SK-N-SH (cell line): ENCODE data around the gene KRTAP10-1. TPM values are rescaled to one million over a fixed set of nuclear protein-coding genes. Genes with fewer than 3 reads are reported as not detected.

Experiments
- CTCF ChIA-PET: fragments of 300-600, 350-600 bp; formaldehyde crosslinking; extraction: SDS; loops from one replicate; lab custom pipeline; 2021; lab: Yijun Ruan, JAX
- POLR2A ChIA-PET: fragments of 350-600 bp; sonication (Branson Sonifier 250); formaldehyde crosslinking; extraction: SDS; loops from one replicate; lab custom pipeline; 2020; ENCODE audit warnings: antibody characterized with exemption, inconsistent platforms; lab: Yijun Ruan, JAX
- DNase-seq: peaks from one replicate; pipeline ENCODE4 v3.0.0; 2012
- H2AFZ ChIP-seq: fragments of 200-600 bp; sonication (generic); 2 replicates; pipeline ENCODE4 v1.8.1; 2016; ENCODE audit warnings: antibody characterized with exemption, mild to moderate bottlenecking, low read depth
- H3F3A ChIP-seq: fragments of 200-600 bp; sonication (generic); replicated peaks from 2 replicates; pipeline ENCODE3; 2016; ENCODE audit warnings: antibody characterized with exemption, mild to moderate bottlenecking; ENCODE audit not compliant: insufficient read depth
- H3K27ac ChIP-seq, 2 experiments: fragments of 200-500 bp in 1 of 2; fragments of 200-600 bp in 1 of 2; sonication (Bioruptor generic) in 1 of 2; sonication (generic), shearing (Covaris generic) in 1 of 2; 2 replicates each; pipeline versions ENCODE4 v1.5.1 to v1.6.1; 2014 to 2016; ENCODE audit warnings: low read depth in 2 of 2, inconsistent platforms in 1 of 2, low read length in 1 of 2, mild to moderate bottlenecking in 1 of 2, mixed read lengths in 1 of 2
- H3K27me3 ChIP-seq: fragments of 200-600 bp; sonication (generic), shearing (Covaris generic); 2 replicates; pipeline ENCODE4 v1.6.1; 2016; ENCODE audit warnings: mixed run types; ENCODE audit not compliant: insufficient read depth
- H3K36me3 ChIP-seq, 2 experiments: fragments of 200-500 bp in 1 of 2; fragments of 200-600 bp in 1 of 2; sonication (Bioruptor generic) in 1 of 2; sonication (generic) in 1 of 2; replicated peaks in 1 of 2; 2 replicates each; pipeline versions ENCODE3 to v1.5.1; 2014 to 2016; ENCODE audit warnings: low read length in 1 of 2, mild to moderate bottlenecking in 1 of 2; ENCODE audit not compliant: insufficient read depth in 2 of 2, control insufficient read depth in 1 of 2
- H3K4me1 ChIP-seq, 2 experiments: fragments of 200-500 bp in 1 of 2; fragments of 200-600 bp in 1 of 2; sonication (Bioruptor generic) in 1 of 2; sonication (generic), shearing (Covaris generic) in 1 of 2; 2 replicates each; pipeline versions ENCODE4 v1.5.1 to v1.6.1; 2014 to 2016; ENCODE audit warnings: low read depth in 1 of 2, low read length in 1 of 2, mixed run types in 1 of 2; ENCODE audit not compliant: insufficient read depth in 2 of 2, control insufficient read depth in 1 of 2
- H3K4me2 ChIP-seq: fragments of 200-600 bp; sonication (generic), shearing (Covaris generic); 2 replicates; pipeline ENCODE4 v1.6.1; 2017; ENCODE audit warnings: mixed run types
- H3K4me3 ChIP-seq, 2 experiments: fragments of 200-500 bp in 1 of 2; fragments of 200-600 bp in 1 of 2; sonication (Bioruptor generic) in 1 of 2; sonication (generic), shearing (Covaris generic) in 1 of 2; 2 replicates each; pipeline versions ENCODE4 v1.5.1 to v1.8.1; 2014 to 2016; ENCODE audit warnings: low read depth in 2 of 2, inconsistent platforms in 1 of 2, low read length in 1 of 2, mild to moderate bottlenecking in 1 of 2, mixed read lengths in 1 of 2, moderate library complexity in 1 of 2
- H3K79me2 ChIP-seq: fragments of 200-600 bp; sonication (generic); 2 replicates; pipeline ENCODE4 v1.8.1; 2017; ENCODE audit warnings: mild to moderate bottlenecking; ENCODE audit not compliant: insufficient read depth
- H3K9ac ChIP-seq: fragments of 200-600 bp; sonication (generic); 2 replicates; pipeline ENCODE4 v1.6.1; 2017; ENCODE audit warnings: mixed run types
- H3K9me2 ChIP-seq: fragments of 200-600 bp; sonication (generic); 2 replicates; pipeline ENCODE4 v1.6.1; 2017; ENCODE audit warnings: mixed run types
- H3K9me3 ChIP-seq: fragments of 200-600 bp; sonication (generic); 2 replicates; pipeline ENCODE4 v1.6.1; 2017; ENCODE audit warnings: mixed run types, mild to moderate bottlenecking, moderate library complexity
- H4K20me1 ChIP-seq: fragments of 200-600 bp; sonication (generic); 2 replicates; pipeline ENCODE4 v1.6.1; 2017; ENCODE audit warnings: mild to moderate bottlenecking, mixed run types; ENCODE audit not compliant: insufficient read depth
- CTCF ChIP-seq: fragments of 200-600 bp; sonication (generic); IDR thresholded peaks from 2 replicates; pipeline ENCODE4 v1.6.1; 2017; ENCODE audit warnings: antibody characterized with exemption, mild to moderate bottlenecking, moderate library complexity
- EZH2phosphoT487 ChIP-seq: fragments of 200-600 bp; sonication (generic); IDR thresholded peaks from 2 replicates; pipeline ENCODE4 v1.6.1; 2017; ENCODE audit warnings: low read depth, mixed run types, mild to moderate bottlenecking, antibody characterized with exemption, moderate library complexity, borderline replicate concordance
- FOSL2 ChIP-seq: IDR thresholded peaks from 2 replicates; pipeline ENCODE4 v1.4.0; 2012; ENCODE audit warnings: low read depth, mild to moderate bottlenecking, moderate library complexity, borderline replicate concordance
- GATA2 ChIP-seq: sonication (generic); formaldehyde crosslinking; IDR thresholded peaks from 2 replicates; pipeline ENCODE4 v1.5.0; 2020; ENCODE audit warnings: mild to moderate bottlenecking, missing genetic modification reagents
- IRF3 ChIP-seq: fragments of 150-350 bp; IDR thresholded peaks from 2 replicates; pipeline ENCODE4 v1.6.1; 2016; ENCODE audit warnings: mild to moderate bottlenecking, low read depth, low read length
- NRF1 ChIP-seq: IDR thresholded peaks from 2 replicates; pipeline ENCODE4 v1.6.1; 2012; ENCODE audit warnings: low read depth, mild to moderate bottlenecking, low read length
- PBX3 ChIP-seq: IDR thresholded peaks from 2 replicates; pipeline ENCODE4; 2012
- POLR2AphosphoS5 ChIP-seq: IDR thresholded peaks from 2 replicates; pipeline ENCODE4 v1.6.1; 2012; ENCODE audit warnings: low read depth, low read length
- RCOR1 ChIP-seq: fragments of 150-350 bp; IDR thresholded peaks from 2 replicates; pipeline ENCODE4 v1.6.1; 2017; ENCODE audit warnings: antibody characterized with exemption, low read length
- RXRA ChIP-seq: IDR thresholded peaks from 2 replicates; pipeline ENCODE4 v1.4.0; 2012; ENCODE audit warnings: low read depth, mild to moderate bottlenecking, borderline replicate concordance
- USF2 ChIP-seq: fragments of 150-350 bp; IDR thresholded peaks from 2 replicates; pipeline ENCODE4 v1.6.1; 2017; ENCODE audit warnings: antibody characterized with exemption, low read length, low read depth, borderline replicate concordance
- WGBS: methylation state at CpG from one replicate; pipeline ENCODE4 v1.1.6; 2017; ENCODE audit warnings: low lambda C conversion rate; 5-methylcytosine and 5-hydroxymethylcytosine counted together
- polyA plus RNA-seq, 3 experiments: library from polyadenylated mRNA; depleted of rRNA; stranded (reverse); fragments of >200 nt; gene quantifications; 2 replicates each; pipeline ENCODE4 v1.2.3, GENCODE V29; 2012

KRTAP10-1 gene
- polyA plus RNA-seq, 1 of the 3 experiments (the other 2 are of a cell fraction): not detected

- Histone ChIP-seq H2AFZ (no peak overlapping the region), H4K20me1 (no peaks in the 10 kb centered on the region), H3K9ac (no peak overlapping the region), H3F3A (no peaks in the 10 kb centered on the region), H3K79me2 (no peaks in the 10 kb centered on the region), H3K27ac (no peak overlapping the region), H3K4me2 (no peak overlapping the region), H3K4me1 (no peaks in the 10 kb centered on the region), H3K36me3 (no peaks in the 10 kb centered on the region), H3K9me2 (no peaks in the 10 kb centered on the region), H3K4me3 (no peak overlapping the region), H3K9me3 (peaks cover 5% of the 10 kb centered on the region; the same call in 1 of the 2 replicates), H3K27me3 (peaks cover 25% of the 10 kb centered on the region)
- no peak for DNase-seq
- ChIA-PET CTCF (no interaction called here), POLR2A (no interaction called here)
- no peak for TF ChIP-seq CTCF
- TF ChIP-seq GATA2 (CRISPR knock-in tag): no peak
- no peak for TF ChIP-seq USF2
- TF ChIP-seq RXRA: no peak
- no peak for TF ChIP-seq FOSL2
- TF ChIP-seq PBX3: no peak
- TF ChIP-seq POLR2AphosphoS5: no peak
- TF ChIP-seq IRF3: no peak
- 60% methylated on average over 6 of the region's 6 CpGs for WGBS
Measured at GRCh38 chr21:44497703-44498126, 42.3 kb downstream of the KRTAP10-1 start.

GRCh38 chr21:44496564-44497550 lies 43.1 kb downstream of the KRTAP10-1 start:
- H3K27me3 ChIP-seq: peaks cover 18% of the 10 kb centered on the region
- WGBS: 68% methylated on average over 23 of the region's 27 CpGs
- no peak overlapping the region for H3K9ac ChIP-seq
- no peak overlapping the region for H3K4me3 ChIP-seq
- no peak overlapping the region for H2AFZ ChIP-seq
- H3K79me2 ChIP-seq: no peaks in the 10 kb centered on the region
- no peak overlapping the region for H3K27ac ChIP-seq
- ChIA-PET CTCF (interaction anchor here (0.6 to 4.4 kb wide), 3 partner anchors 13 to 297 kb away, joined by 3 to 21 read pairs (median 4); no protein-coding TSS in a partner anchor), POLR2A (no interaction called here)
- no peak overlapping the region for H3K4me2 ChIP-seq
- TF ChIP-seq USF2 (no peak), EZH2phosphoT487 (no peak), RCOR1 (no peak), NRF1 (no peak)
- H3K4me1 ChIP-seq: no peaks in the 10 kb centered on the region
- DNase-seq: no peak
- H4K20me1 ChIP-seq: no peaks in the 10 kb centered on the region
- H3K9me2 ChIP-seq: no peaks in the 10 kb centered on the region
- no peaks in the 10 kb centered on the region for H3F3A ChIP-seq
- H3K36me3 ChIP-seq: no peaks in the 10 kb centered on the region
- peaks cover 11% of the 10 kb centered on the region; the same call in 1 of the 2 replicates for H3K9me3 ChIP-seq
